Measurements from ENCODE around the gene SKP1. TPM values are rescaled to one million over a fixed set of nuclear protein-coding genes. Genes with fewer than 3 reads are reported as not detected.

Gene SKP1
- total and polyA plus RNA-seq, 12 donors: 65.2 to 675 (median 483) TPM

GRCh38 chr5:134184155-134185135 lies 7.7 kb upstream of the SKP1 start:
- peak; percentile 56 to 67 for DNase-seq
- peak; percentile 73 to 92 (median 87) for ATAC-seq
- H3K27ac ChIP-seq: no peak overlapping the region
- TF ChIP-seq, protein P1, sequence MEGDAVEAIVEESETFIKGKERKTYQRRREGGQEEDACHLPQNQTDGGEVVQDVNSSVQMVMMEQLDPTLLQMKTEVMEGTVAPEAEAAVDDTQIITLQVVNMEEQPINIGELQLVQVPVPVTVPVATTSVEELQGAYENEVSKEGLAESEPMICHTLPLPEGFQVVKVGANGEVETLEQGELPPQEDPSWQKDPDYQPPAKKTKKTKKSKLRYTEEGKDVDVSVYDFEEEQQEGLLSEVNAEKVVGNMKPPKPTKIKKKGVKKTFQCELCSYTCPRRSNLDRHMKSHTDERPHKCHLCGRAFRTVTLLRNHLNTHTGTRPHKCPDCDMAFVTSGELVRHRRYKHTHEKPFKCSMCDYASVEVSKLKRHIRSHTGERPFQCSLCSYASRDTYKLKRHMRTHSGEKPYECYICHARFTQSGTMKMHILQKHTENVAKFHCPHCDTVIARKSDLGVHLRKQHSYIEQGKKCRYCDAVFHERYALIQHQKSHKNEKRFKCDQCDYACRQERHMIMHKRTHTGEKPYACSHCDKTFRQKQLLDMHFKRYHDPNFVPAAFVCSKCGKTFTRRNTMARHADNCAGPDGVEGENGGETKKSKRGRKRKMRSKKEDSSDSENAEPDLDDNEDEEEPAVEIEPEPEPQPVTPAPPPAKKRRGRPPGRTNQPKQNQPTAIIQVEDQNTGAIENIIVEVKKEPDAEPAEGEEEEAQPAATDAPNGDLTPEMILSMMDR (IDR thresholded peaks at IDR 0.05): peak; percentile 86 to 98 (median 94)
- H3K27me3 ChIP-seq: no peaks in the 10 kb centered on the region
- no peaks in the 10 kb centered on the region for H3K9me3 ChIP-seq
- intact Hi-C loops (cut with DNase I): loop anchor here in 9 of 10 donors (1.0 to 10.0 kb wide), 6 partner anchors 38 to 410 kb away; no protein-coding TSS in a partner anchor
- no peak overlapping the region for H3K4me3 ChIP-seq
- no peaks in the 10 kb centered on the region for H3K36me3 ChIP-seq
- peaks cover 0 to 17% (median 10%) of the 10 kb centered on the region in 9 donors for H3K4me1 ChIP-seq
- 58 to 61% methylated on average over 11 of the region's 11 CpGs for WGBS, 2 donors

DNA sequence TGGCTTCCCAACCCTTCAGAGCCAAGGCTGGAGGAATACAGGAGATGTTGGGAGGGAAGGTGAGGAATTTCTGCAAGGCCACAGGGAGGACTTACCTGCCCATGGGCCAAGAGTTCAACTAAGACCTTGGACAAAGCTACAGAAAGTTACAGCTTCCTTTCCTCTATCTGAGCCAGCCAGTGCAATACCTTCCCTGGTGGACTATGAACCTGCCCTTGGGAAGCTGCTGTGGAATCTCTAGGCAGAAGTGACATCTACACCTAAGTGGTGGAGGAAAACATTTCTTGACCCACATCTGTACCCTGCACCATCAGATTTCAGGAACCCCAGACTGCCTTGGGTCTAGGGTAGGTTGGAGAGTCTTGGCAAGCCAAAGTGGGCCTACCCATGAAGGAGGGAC lies 6.7 kb upstream of the SKP1 start:
- intact Hi-C loops (cut with DNase I): loop anchor here in 8 of 10 donors (2.0 to 10.0 kb wide), 5 partner anchors 39 to 411 kb away; no protein-coding TSS in a partner anchor
- DNase-seq: no peak
- no peak for ATAC-seq

DNA sequence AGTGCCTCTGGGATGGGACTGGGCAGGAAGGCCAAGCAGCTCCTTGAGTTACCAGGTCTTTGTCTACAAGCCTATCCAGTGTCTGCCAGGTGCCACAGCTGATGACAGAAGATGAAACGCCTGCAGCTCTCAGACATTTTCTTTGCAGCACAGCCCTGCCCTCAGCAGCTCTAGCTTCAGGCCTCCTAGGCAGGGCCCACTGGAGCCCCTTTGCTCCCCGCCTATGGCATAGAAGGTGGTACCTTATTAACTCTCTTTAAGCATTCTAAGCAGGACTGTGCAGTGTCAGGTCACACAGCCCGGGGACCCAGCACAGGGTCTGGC lies 1.3 kb upstream of the SKP1 start:
- WGBS, 2 donors: 75 to 79% methylated on average over 3 of the region's 3 CpGs
- Histone ChIP-seq H3K27ac (peak overlapping the region in 7 of 10 donors; percentile 97 to 100 (median 99)), H3K4me1 (peaks cover 6 to 38% (median 33%) of the 10 kb centered on the region in 9 donors), H3K9me3 (no peaks in the 10 kb centered on the region), H3K36me3 (peaks cover 0 to 8% (median 4%) of the 10 kb centered on the region in 9 donors), H3K27me3 (no peaks in the 10 kb centered on the region), H3K4me3 (peak overlapping the region in 4 of 10 donors; percentile 79 to 97 (median 92))
- no peak for DNase-seq
- TF ChIP-seq, protein P1 (IDR thresholded peaks at IDR 0.05): no peak
- intact Hi-C loops (cut with DNase I): loop anchor here in 3 of 10 donors (5.0 to 10.0 kb wide), 2 partner anchors 49 to 187 kb away; partner anchors contain the start of genes CDKL3 (in 2 of the 3) and PPP2CA (in 1 of the 3)
- ATAC-seq: peak in 1 of 8 donors; percentile 10

More for the DNA sequence above, 6.7 kb upstream of the SKP1 start:
- Histone ChIP-seq H3K4me1 (peaks cover 0 to 17% (median 10%) of the 10 kb centered on the region in 9 donors), H3K27me3 (no peaks in the 10 kb centered on the region), H3K9me3 (no peaks in the 10 kb centered on the region), H3K4me3 (no peak overlapping the region), H3K27ac (no peak overlapping the region), H3K36me3 (no peaks in the 10 kb centered on the region)
- TF ChIP-seq, protein P1 (IDR thresholded peaks at IDR 0.05): no peak

- Histone ChIP-seq H3K36me3 (peaks cover 0 to 13% (median 8%) of the 10 kb centered on the region in 9 donors), H3K4me1 (peaks cover 6 to 43% (median 34%) of the 10 kb centered on the region in 9 donors), H3K27ac (peak overlapping the region; percentile 97 to 100 (median 100)), H3K27me3 (no peaks in the 10 kb centered on the region), H3K4me3 (peak overlapping the region; percentile 57 to 99 (median 86)), H3K9me3 (no peaks in the 10 kb centered on the region)
- TF ChIP-seq, protein P1 (IDR thresholded peaks at IDR 0.05): no peak
- DNase-seq: peak; percentile 24 to 36
- ATAC-seq: peak in 7 of 8 donors; percentile 10 to 68 (median 53)
- intact Hi-C loops (cut with DNase I): loop anchor here in 3 of 10 donors (5.0 to 10.0 kb wide), 2 partner anchors 50 to 187 kb away; partner anchors contain the start of genes CDKL3 (in 2 of the 3) and PPP2CA (in 1 of the 3)
- WGBS, 2 donors: 16 to 18% methylated on average over 29 of the region's 29 CpGs
Observed at GRCh38 chr5:134177369-134178095, 782 bp upstream of the SKP1 start.
